GM19023 (cell line): Measurements from ENCODE around the gene CTSO.
"Not testable (repeated sequence)": the region's sequence is repeated elsewhere in the genome, so short reads cannot be mapped to it uniquely, and the experiment has no call there.

Source experiments
- ATAC-seq: cut with Tn5 transposase; IDR thresholded peaks from one replicate; pipeline ENCODE4 v1.9.1; 2021; ENCODE audit warnings: mild to moderate bottlenecking, moderate library complexity; ENCODE audit not compliant: unreplicated experiment

The CTSO gene

GRCh38 chr4:155956461-155956860, 2.8 kb upstream of the CTSO start:
- no peak for ATAC-seq

GRCh38 chr4:155954939-155955338, 1.3 kb upstream of the CTSO start:
- ATAC-seq, result no peak

GRCh38 chr4:155954118-155954685, 536 bp upstream of the CTSO start:
- no peak for ATAC-seq

GRCh38 chr4:155952501-155952901, 1.2 kb downstream of the CTSO start:
- no peak for ATAC-seq

- no peak for ATAC-seq
These were observed 3.2 kb downstream of the CTSO start for GRCh38 chr4:155950461-155950860.

- no peak for ATAC-seq
These were observed 5.1 kb downstream of the CTSO start for GRCh38 chr4:155948541-155948940.

GRCh38 chr4:155946486-155946885, 7.2 kb downstream of the CTSO start:
- ATAC-seq, result no peak

GRCh38 chr4:155944516-155944915, 9.2 kb downstream of the CTSO start:
- ATAC-seq, result no peak

- no peak for ATAC-seq
These were observed 9.9 kb downstream of the CTSO start for GRCh38 chr4:155943605-155944291.

GRCh38 chr4:155941820-155942219, 11.8 kb downstream of the CTSO start:
- ATAC-seq, result no peak

GRCh38 chr4:155941085-155941790, 12.4 kb downstream of the CTSO start:
- no peak for ATAC-seq

GRCh38 chr4:155935389-155935986, 18.2 kb downstream of the CTSO start:
- no peak for ATAC-seq

GRCh38 chr4:155934634-155935033, 19.0 kb downstream of the CTSO start:
- ATAC-seq, result not testable (repeated sequence)

- ATAC-seq, result no peak
These were observed 22.0 kb downstream of the CTSO start for GRCh38 chr4:155931634-155932033.

- no peak for ATAC-seq
These were observed 23.3 kb downstream of the CTSO start for GRCh38 chr4:155930330-155930729.

GRCh38 chr4:155929833-155930232, 23.8 kb downstream of the CTSO start:
- no peak for ATAC-seq

GRCh38 chr4:155924637-155925036, 29.0 kb downstream of the CTSO start:
- no peak for ATAC-seq

GRCh38 chr4:155921597-155921996, 32.1 kb downstream of the CTSO start:
- no peak for ATAC-seq

GRCh38 chr4:155914782-155915181, 38.9 kb downstream of the CTSO start:
- ATAC-seq, result no peak

- no peak for ATAC-seq
These were observed 41.8 kb downstream of the CTSO start for GRCh38 chr4:155911905-155912304.

- ATAC-seq, result no peak
These were observed 43.9 kb downstream of the CTSO start for GRCh38 chr4:155909615-155910226.
